DMS53 (cell line): ENCODE data around the gene TTC34.

Experiments
- DNase-seq: peaks from one replicate; lab custom pipeline; 2025; lab: John Stamatoyannopoulos, UW

The TTC34 gene

DNA sequence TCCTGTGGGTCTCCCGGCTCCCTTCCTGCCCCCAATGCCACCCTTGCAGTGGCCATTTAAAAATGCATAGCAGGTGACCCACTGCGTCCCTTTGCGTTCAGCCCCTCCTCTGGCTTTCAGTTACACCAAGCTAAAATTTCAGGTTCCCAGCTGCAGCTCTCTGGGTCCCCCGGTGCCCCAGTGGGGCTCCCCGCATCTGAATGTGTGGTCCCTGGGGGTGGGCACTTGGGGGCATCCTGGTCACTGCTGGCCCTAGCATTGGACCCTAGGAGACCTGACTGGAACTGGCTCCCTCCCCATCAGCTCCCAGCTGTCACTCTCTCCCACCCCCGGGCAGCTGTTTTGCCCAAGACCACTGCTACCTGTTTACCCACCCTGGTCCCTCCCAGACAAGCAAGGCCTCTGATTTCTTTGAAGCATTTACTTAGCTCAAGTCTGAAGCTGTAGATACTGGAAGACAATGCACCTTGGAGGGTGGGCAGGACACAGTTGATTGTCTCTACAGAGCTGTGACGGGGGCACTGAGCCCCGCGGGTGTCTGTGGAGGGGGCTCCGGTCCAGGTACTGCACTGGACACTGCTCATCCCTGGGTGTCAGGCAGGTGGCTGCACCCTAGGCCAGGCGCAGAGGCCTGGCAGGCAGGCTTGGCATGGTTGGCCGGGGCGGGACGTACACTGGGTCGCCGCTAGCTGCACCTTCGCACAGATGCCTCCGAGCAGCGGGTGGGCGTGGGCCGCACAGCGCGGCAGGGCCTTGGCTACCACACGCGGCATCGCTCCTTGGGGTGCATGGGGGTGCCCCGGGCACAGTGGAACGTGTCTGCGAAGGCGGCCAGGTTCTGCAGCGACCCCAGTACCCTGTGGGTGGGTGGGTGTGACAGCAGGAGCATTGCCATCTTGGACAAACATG, 211.0 kb downstream of the TTC34 start:
- DNase-seq = no peak

DNA sequence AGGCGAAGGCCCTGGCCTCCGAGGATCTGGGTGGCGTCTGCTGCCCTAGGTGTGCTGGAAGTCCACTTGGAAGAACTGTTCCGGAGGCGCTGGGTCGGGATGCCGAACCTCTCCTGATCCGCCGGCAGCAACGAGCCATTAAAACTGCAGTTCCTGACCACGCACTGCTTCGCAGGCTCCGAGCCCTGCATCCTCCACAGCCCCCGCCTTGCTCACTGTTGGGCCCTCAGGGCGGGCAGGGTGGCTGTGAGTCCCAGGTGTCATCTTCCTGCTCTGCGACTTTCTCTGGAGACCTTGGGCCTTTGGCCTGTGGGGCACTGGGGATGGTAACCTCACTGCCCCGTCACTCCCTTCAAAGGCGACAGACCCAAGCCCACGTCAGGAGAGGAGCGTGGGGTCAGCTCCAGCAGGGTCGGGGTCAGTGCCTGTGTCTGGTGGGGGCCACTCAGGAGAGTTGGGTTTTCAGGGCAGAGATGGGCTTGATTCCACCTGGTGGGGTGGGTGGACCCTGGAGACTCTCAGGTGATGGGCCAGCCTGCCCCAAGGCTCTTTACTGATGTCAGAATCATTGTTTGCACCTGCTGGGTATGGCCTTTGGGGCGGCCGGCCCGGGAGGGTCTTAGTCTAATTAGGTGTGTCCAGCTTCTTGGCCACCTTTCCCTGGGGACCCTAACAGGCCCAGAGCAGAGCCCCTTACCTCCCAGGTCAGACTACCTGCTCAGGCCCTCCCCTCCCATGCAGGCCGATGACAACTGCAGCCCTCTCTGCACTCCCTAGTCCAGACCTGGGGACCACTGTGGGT, 211.9 kb downstream of the TTC34 start:
- DNase-seq = no peak

GRCh38 chr1:2588661-2589430, 212.6 kb downstream of the TTC34 start:
- no peak for DNase-seq

- DNase-seq = no peak
Observed at GRCh38 chr1:2587860-2588571, 213.5 kb downstream of the TTC34 start.

- peak; percentile 51 for DNase-seq
Observed at GRCh38 chr1:2587071-2587859, 214.2 kb downstream of the TTC34 start.

DNA sequence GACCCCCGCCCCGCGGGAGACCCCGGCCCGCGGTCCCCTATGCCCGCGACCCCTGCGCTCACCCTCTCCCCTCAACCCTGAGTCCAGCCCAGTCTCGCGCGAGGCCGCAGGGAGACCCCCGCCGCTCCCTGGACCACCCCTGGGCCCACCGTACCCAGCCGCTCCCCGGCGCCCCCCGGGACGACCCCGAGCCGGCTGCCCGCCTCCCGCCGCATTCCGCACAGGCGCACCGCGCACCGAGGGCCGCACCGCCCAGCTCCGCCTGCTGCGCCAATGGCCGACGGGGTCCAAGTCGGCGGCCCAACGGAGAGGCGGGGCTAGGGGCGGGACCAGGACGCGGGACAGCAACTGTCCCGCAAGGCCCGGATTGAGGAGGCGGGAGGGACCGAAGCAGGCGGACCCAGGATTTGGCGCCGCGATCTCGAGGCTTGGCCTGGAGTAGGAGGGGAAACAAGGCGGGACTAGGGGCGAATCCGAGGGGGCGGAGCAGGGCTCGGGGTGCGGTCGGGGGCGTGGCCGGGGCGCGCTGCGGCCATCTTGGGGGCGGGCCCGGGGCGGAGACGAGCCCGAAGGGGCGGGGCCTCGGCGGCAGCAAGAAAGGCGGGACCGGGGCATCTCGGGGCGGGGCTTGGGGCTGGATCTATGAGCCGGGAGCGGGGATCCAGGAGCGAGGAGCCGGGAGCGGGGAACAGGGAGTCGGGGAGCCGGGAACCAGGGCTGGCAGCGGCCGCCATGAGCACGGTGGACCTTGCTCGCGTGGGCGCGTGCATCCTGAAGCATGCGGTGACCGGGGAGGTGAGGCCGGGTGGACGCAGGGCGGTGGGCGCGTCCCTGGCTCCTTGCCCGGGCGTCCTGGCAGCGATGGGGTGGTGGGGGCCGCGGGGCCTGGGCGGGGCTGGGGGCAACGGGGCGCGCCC, 215.1 kb downstream of the TTC34 start, which contains the start of gene PRXL2B:
Gene PRXL2B (plus strand): TSS at position 624 of the 917 bp plus-strand sequence. CDS start 109 bp downstream, at position 733.
- DNase-seq = peak; percentile 98
